HEK293 (cell line): ENCODE measurements around the gene UGT1A8.

Source experiments
- CTCF ChIA-PET: fragments of 350-600 bp; formaldehyde crosslinking; extraction: SDS; loops from one replicate; lab custom pipeline; 2021; ENCODE audit warnings: antibody characterized with exemption; lab: Yijun Ruan, JAX
- POLR2A ChIA-PET: fragments of 300-600 bp; formaldehyde crosslinking; extraction: SDS; loops from one replicate; lab custom pipeline; 2020; ENCODE audit warnings: antibody characterized with exemption, inconsistent platforms; lab: Yijun Ruan, JAX
- H3K27ac ChIP-seq: fragments of 200-500 bp; sonication (Bioruptor generic); 2 replicates; pipeline ENCODE4 v1.5.1; 2014; ENCODE audit warnings: low read depth, low read length, control low read depth, inconsistent platforms; ENCODE audit errors: extremely low read depth
- H3K36me3 ChIP-seq, 2 experiments: fragments of 200-500 bp in 1 of 2; sonication (Bioruptor generic) in 1 of 2; 1 replicate in 1 of 2; 2 replicates in 1 of 2; pipeline ENCODE4 v1.5.1; 2014 to 2017; ENCODE audit warnings: inconsistent platforms in 2 of 2, low read length in 2 of 2; ENCODE audit not compliant: control insufficient read depth in 2 of 2, insufficient read depth in 1 of 2
- H3K4me1 ChIP-seq: fragments of 200-500 bp; sonication (Bioruptor generic); 2 replicates; pipeline ENCODE4 v1.5.1; 2014; ENCODE audit warnings: mild to moderate bottlenecking, low read length, inconsistent platforms; ENCODE audit not compliant: control insufficient read depth, insufficient read depth
- H3K4me3 ChIP-seq: 2 replicates; pipeline ENCODE4 v1.5.1; 2011; ENCODE audit warnings: low read depth, mild to moderate bottlenecking, control low read depth, low read length, moderate library complexity
- H3K9me3 ChIP-seq: fragments of 200-500 bp; sonication (Bioruptor generic); 2 replicates; pipeline ENCODE4 v1.5.1; 2014; ENCODE audit warnings: low read depth, low read length, inconsistent platforms; ENCODE audit not compliant: control insufficient read depth, insufficient read depth
- GLI4 ChIP-seq: fragments of 450-650 bp; formaldehyde crosslinking; IDR thresholded peaks from 2 replicates; pipeline ENCODE4 v1.5.1; 2016; ENCODE audit warnings: missing biosample characterization, missing genetic modification characterization
- HOXA7 ChIP-seq: sonication (generic); formaldehyde crosslinking; IDR thresholded peaks from 2 replicates; pipeline ENCODE4 v1.8.1; 2022; ENCODE audit warnings: missing genetic modification reagents, borderline replicate concordance
- HOXC10 ChIP-seq: sonication (generic); formaldehyde crosslinking; IDR thresholded peaks from 2 replicates; pipeline ENCODE4 v1.8.1; 2023; ENCODE audit warnings: mild to moderate bottlenecking, missing genetic modification reagents
- KLF1 ChIP-seq: fragments of 450-650 bp; formaldehyde crosslinking; IDR thresholded peaks from 2 replicates; pipeline ENCODE4 v1.5.1; 2016; ENCODE audit warnings: missing biosample characterization, missing genetic modification characterization
- KLF8 ChIP-seq: fragments of 450-650 bp; formaldehyde crosslinking; IDR thresholded peaks from 2 replicates; pipeline ENCODE4 v1.5.1; 2016; ENCODE audit warnings: missing biosample characterization, missing genetic modification characterization
- PBX3 ChIP-seq: sonication (generic); formaldehyde crosslinking; IDR thresholded peaks from 2 replicates; pipeline ENCODE4 v1.8.1; 2022; ENCODE audit warnings: mild to moderate bottlenecking, moderate library complexity, missing genetic modification reagents
- SCRT1 ChIP-seq: fragments of 450-650 bp; formaldehyde crosslinking; IDR thresholded peaks from 2 replicates; pipeline ENCODE4 v1.5.1; 2016; ENCODE audit warnings: missing biosample characterization, missing genetic modification characterization, borderline replicate concordance
- TCF7L2 ChIP-seq: IDR thresholded peaks from 2 replicates; pipeline ENCODE4 v1.6.1; 2011; ENCODE audit warnings: low read depth, mild to moderate bottlenecking, inconsistent platforms, low read length, moderate library complexity, borderline replicate concordance
- ZBTB26 ChIP-seq: fragments of 450-650 bp; formaldehyde crosslinking; optimal IDR thresholded peaks from 2 replicates; pipeline ENCODE3; 2016; ENCODE audit warnings: missing biosample characterization, mild to moderate bottlenecking, missing genetic modification characterization
- ZIC2 ChIP-seq: fragments of 450-650 bp; formaldehyde crosslinking; IDR thresholded peaks from 2 replicates; pipeline ENCODE4 v1.5.1; 2016; ENCODE audit warnings: missing biosample characterization, missing genetic modification characterization
- ZNF112 ChIP-seq: fragments of 450-650 bp; formaldehyde crosslinking; IDR thresholded peaks from 2 replicates; pipeline ENCODE4 v1.5.0; 2017; ENCODE audit warnings: missing biosample characterization, missing genetic modification characterization
- ZNF155 ChIP-seq: fragments of 450-650 bp; formaldehyde crosslinking; IDR thresholded peaks from 2 replicates; pipeline ENCODE4 v1.5.1; 2016; ENCODE audit warnings: missing biosample characterization, missing genetic modification characterization
- ZNF175 ChIP-seq: fragments of 450-650 bp; formaldehyde crosslinking; IDR thresholded peaks from 2 replicates; pipeline ENCODE4 v1.5.1; 2016; ENCODE audit warnings: missing biosample characterization, missing genetic modification characterization
- ZNF239 ChIP-seq: fragments of 450-650 bp; formaldehyde crosslinking; IDR thresholded peaks from 2 replicates; pipeline ENCODE4 v1.5.1; 2016; ENCODE audit warnings: missing biosample characterization, missing genetic modification characterization
- ZNF354C ChIP-seq: fragments of 450-650 bp; formaldehyde crosslinking; IDR thresholded peaks from 2 replicates; pipeline ENCODE4 v1.5.1; 2016; ENCODE audit warnings: missing biosample characterization, missing genetic modification characterization, low read depth, borderline replicate concordance
- ZNF518A ChIP-seq: fragments of 450-650 bp; formaldehyde crosslinking; conservative IDR thresholded peaks from 2 replicates; pipeline ENCODE4 v1.5.1; 2016; ENCODE audit warnings: low read depth, missing biosample characterization, missing genetic modification characterization
- ZNF561 ChIP-seq: fragments of 450-650 bp; IDR thresholded peaks from 2 replicates; pipeline ENCODE4 v1.5.1; 2018; ENCODE audit warnings: missing biosample characterization, missing genetic modification characterization, borderline replicate concordance
- ZNF623 ChIP-seq: fragments of 450-650 bp; formaldehyde crosslinking; IDR thresholded peaks from 2 replicates; pipeline ENCODE4 v1.5.1; 2016; ENCODE audit warnings: missing biosample characterization, missing genetic modification characterization
- ZNF629 ChIP-seq: fragments of 450-650 bp; formaldehyde crosslinking; IDR thresholded peaks from 2 replicates; pipeline ENCODE4 v1.5.1; 2017; ENCODE audit warnings: missing biosample characterization, missing genetic modification characterization
- ZNF654 ChIP-seq: fragments of 450-650 bp; formaldehyde crosslinking; IDR thresholded peaks from 2 replicates; pipeline ENCODE4 v1.5.1; 2016; ENCODE audit warnings: low read depth, missing biosample characterization, missing genetic modification characterization
- ZSCAN5A ChIP-seq: fragments of 450-650 bp; formaldehyde crosslinking; IDR thresholded peaks from 2 replicates; pipeline ENCODE4 v1.5.1; 2016; ENCODE audit warnings: missing biosample characterization, missing genetic modification characterization

UGT1A8 gene

GRCh38 chr2:233671290-233672161 lies 54.1 kb downstream of the UGT1A8 start, which contains the start of gene UGT1A9:
Gene UGT1A9 (plus strand): TSS chr2:233671898. CDS start chr2:233671935, 37 bp downstream.
- no peaks in the 10 kb centered on the region for H3K9me3 ChIP-seq
- no peaks in the 10 kb centered on the region for H3K36me3 ChIP-seq
- ChIA-PET POLR2A (no interaction called here), CTCF (no interaction called here)
- peaks cover 4% of the 10 kb centered on the region; the same call in 1 of the 2 replicates for H3K4me1 ChIP-seq
- H3K27ac ChIP-seq = no peak within 1 kb of the TSS
- H3K4me3 ChIP-seq = no peak within 1 kb of the TSS
- TF ChIP-seq PBX3 (CRISPR knock-in tag) (no peak), ZNF629 (no peak), SCRT1 (tag by site-specific recombination) (no peak), ZSCAN5A (tag by site-specific recombination) (no peak), ZNF155 (no peak), ZBTB26 (no peak), TCF7L2 (no peak), HOXC10 (CRISPR knock-in tag) (no peak), ZNF239 (tag by site-specific recombination) (no peak)
- TF ChIP-seq, all 188 proteins: peak for 0

- Histone ChIP-seq H3K27ac (no peak overlapping the region), H3K4me3 (no peak overlapping the region), H3K36me3 (no peaks in the 10 kb centered on the region), H3K4me1 (peaks cover 4% of the 10 kb centered on the region; the same call in 1 of the 2 replicates), H3K9me3 (no peaks in the 10 kb centered on the region)
- no peak for TF ChIP-seq GLI4 (tag by site-specific recombination)
- TF ChIP-seq HOXA7 (CRISPR knock-in tag) = no peak
- TF ChIP-seq ZNF354C (tag by site-specific recombination) = no peak
- no peak for TF ChIP-seq ZIC2
- CTCF ChIA-PET = no interaction called here
- POLR2A ChIA-PET = no interaction called here
These were observed 55.5 kb downstream of the UGT1A8 start for GRCh38 chr2:233672886-233673285.

- H3K36me3 ChIP-seq = no peaks in the 10 kb centered on the region
- no peak overlapping the region for H3K4me3 ChIP-seq
- no peaks in the 10 kb centered on the region for H3K9me3 ChIP-seq
- CTCF ChIA-PET = no interaction called here
- POLR2A ChIA-PET = no interaction called here
- H3K27ac ChIP-seq = no peak overlapping the region
- TF ChIP-seq ZNF518A (tag by site-specific recombination) = no peak
- TF ChIP-seq ZNF654 (tag by site-specific recombination) = no peak
- no peak for TF ChIP-seq ZNF561
- no peak for TF ChIP-seq KLF1 (tag by site-specific recombination)
- no peak for TF ChIP-seq ZNF112
- TF ChIP-seq ZNF175 = no peak
- TF ChIP-seq ZNF623 (tag by site-specific recombination) = no peak
- no peak for TF ChIP-seq KLF8 (tag by site-specific recombination)
- peaks cover 4% of the 10 kb centered on the region; the same call in 1 of the 2 replicates for H3K4me1 ChIP-seq
These were observed 56.5 kb downstream of the UGT1A8 start for GRCh38 chr2:233673896-233674295.
